Measurements from ENCODE around the gene PDSS2. TPM values are rescaled to one million over a fixed set of nuclear protein-coding genes. Genes with fewer than 3 reads are reported as not detected.

PDSS2 gene
- total and polyA plus RNA-seq, 7 donors = 9.4 to 18.5 (median 11.1) TPM

DNA sequence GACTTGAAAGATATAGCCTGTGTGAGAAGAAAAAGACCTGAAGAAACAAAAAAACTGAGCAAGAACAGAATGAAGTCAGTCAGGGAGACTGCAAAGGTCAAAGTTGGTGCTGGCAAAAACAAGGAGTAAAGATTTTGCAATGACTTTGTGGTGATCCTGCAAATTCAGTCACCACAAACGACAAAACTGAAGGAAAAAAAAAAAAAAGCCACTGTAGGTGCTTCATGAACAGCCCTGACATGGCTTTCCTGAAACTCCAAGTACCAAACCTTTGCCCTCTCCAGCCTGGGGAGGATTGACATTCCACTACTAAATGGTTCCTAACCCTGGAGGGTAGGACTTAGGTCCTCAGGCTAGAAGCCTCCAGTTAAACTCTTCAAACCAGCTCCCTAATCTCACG is 229.3 kb downstream of the PDSS2 start:
- no peak for DNase-seq
- no peaks in the 10 kb centered on the region for H3K27me3 ChIP-seq
- no peak overlapping the region for H3K4me3 ChIP-seq
- 70 to 95% methylated on average over 2 of the region's 2 CpGs for WGBS, 2 donors
- no peaks in the 10 kb centered on the region for H3K4me1 ChIP-seq
- H3K27ac ChIP-seq = no peak overlapping the region
- TF ChIP-seq POLR2AphosphoS5 (IDR thresholded peaks at IDR 0.05) = no peak
- TF ChIP-seq EP300 (IDR thresholded peaks at IDR 0.05) = no peak
- TF ChIP-seq POLR2A (IDR thresholded peaks at IDR 0.05) = no peak
- TF ChIP-seq, protein P1, sequence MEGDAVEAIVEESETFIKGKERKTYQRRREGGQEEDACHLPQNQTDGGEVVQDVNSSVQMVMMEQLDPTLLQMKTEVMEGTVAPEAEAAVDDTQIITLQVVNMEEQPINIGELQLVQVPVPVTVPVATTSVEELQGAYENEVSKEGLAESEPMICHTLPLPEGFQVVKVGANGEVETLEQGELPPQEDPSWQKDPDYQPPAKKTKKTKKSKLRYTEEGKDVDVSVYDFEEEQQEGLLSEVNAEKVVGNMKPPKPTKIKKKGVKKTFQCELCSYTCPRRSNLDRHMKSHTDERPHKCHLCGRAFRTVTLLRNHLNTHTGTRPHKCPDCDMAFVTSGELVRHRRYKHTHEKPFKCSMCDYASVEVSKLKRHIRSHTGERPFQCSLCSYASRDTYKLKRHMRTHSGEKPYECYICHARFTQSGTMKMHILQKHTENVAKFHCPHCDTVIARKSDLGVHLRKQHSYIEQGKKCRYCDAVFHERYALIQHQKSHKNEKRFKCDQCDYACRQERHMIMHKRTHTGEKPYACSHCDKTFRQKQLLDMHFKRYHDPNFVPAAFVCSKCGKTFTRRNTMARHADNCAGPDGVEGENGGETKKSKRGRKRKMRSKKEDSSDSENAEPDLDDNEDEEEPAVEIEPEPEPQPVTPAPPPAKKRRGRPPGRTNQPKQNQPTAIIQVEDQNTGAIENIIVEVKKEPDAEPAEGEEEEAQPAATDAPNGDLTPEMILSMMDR (IDR thresholded peaks at IDR 0.05) = no peak
- H3K36me3 ChIP-seq = no peaks in the 10 kb centered on the region
- no peaks in the 10 kb centered on the region for H3K9me3 ChIP-seq
- intact Hi-C loops (cut with DNase I) = no loop called here

DNA sequence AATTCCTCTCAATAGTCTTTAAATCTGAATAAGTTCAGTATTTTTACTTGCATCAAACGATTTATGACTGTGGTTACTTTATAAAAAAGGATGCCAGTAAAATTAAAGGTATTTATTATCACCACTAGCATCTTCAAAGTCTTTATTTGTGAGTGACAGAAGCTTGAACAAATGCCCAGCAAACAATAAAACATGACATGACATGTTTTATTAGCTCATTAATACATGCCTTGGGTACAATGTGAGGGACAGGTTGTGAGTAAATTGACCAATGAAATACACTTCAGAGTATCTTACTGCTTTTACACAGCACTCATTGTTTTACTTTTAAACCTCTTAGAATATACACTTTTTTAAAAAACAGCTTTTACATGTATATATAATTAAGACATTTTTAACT is 230.6 kb downstream of the PDSS2 start:
- DNase-seq = no peak
- no peak overlapping the region for H3K4me3 ChIP-seq
- no peak for TF ChIP-seq POLR2AphosphoS5 (IDR thresholded peaks at IDR 0.05)
- TF ChIP-seq, protein P1 (IDR thresholded peaks at IDR 0.05) = no peak
- TF ChIP-seq EP300 (IDR thresholded peaks at IDR 0.05) = no peak
- H3K4me1 ChIP-seq = no peaks in the 10 kb centered on the region
- intact Hi-C loops (cut with DNase I) = no loop called here
- no peaks in the 10 kb centered on the region for H3K27me3 ChIP-seq
- no peaks in the 10 kb centered on the region for H3K9me3 ChIP-seq
- H3K36me3 ChIP-seq = no peaks in the 10 kb centered on the region
- no peak overlapping the region for H3K27ac ChIP-seq
- 90 to 91% methylated on average over 1 of the region's 1 CpG for WGBS, 2 donors

DNA sequence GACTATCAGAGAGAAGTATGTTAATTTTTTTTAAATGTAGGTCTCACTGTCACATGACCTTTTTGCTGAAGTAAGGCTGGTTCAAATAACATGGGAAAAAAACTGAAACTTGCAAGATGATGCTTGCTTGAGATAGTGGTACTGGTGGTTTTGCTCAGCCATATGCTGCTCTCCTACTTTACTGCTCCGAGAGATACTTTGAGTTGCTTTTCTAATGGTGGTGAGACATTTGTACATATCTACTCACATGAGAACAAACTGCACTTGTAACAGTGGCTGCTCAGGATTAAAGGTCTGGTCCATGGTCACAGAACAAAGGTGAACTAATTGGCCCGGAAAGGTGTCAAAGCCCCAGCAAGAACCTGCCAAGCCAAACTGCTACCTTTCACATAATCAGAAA is 237.8 kb downstream of the PDSS2 start:
- 88 to 92% methylated on average over 2 of the region's 2 CpGs for WGBS, 2 donors
- Histone ChIP-seq H3K9me3 (no peaks in the 10 kb centered on the region), H3K4me3 (no peak overlapping the region), H3K27ac (no peak overlapping the region), H3K36me3 (no peaks in the 10 kb centered on the region), H3K27me3 (no peaks in the 10 kb centered on the region), H3K4me1 (peaks cover 0 to 2% (median 0%) of the 10 kb centered on the region in 4 donors)
- intact Hi-C loops (cut with DNase I) = no loop called here
- no peak for DNase-seq
- TF ChIP-seq POLR2AphosphoS5 (IDR thresholded peaks at IDR 0.05) (no peak), POLR2A (IDR thresholded peaks at IDR 0.05) (no peak), EP300 (IDR thresholded peaks at IDR 0.05) (no peak)
- TF ChIP-seq, protein P1 (IDR thresholded peaks at IDR 0.05) = no peak

DNA sequence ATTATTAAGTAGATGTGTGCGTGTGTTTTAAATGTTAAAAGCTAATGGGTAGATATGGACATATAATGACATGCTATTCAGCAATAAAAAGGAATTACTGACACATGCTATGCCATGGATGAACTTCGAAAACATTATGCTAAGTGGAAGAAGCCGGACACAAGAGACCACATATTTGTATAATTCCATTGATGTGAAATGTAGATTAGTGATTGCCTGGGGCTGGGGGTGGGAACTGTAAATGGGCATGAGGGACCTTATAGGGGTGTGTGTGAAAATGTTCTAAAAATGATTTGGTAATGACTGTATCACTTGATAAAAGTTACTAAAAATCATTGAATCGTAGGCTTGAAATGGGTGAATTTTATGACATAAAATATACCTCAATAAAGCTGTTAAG is 239.5 kb downstream of the PDSS2 start:
- no peaks in the 10 kb centered on the region for H3K9me3 ChIP-seq
- peaks cover 0 to 3% (median 0%) of the 10 kb centered on the region in 4 donors for H3K4me1 ChIP-seq
- H3K27me3 ChIP-seq = no peaks in the 10 kb centered on the region
- H3K27ac ChIP-seq = no peak overlapping the region
- H3K4me3 ChIP-seq = no peak overlapping the region
- H3K36me3 ChIP-seq = no peaks in the 10 kb centered on the region
- no peak for DNase-seq
- no peak for TF ChIP-seq POLR2AphosphoS5 (IDR thresholded peaks at IDR 0.05)
- TF ChIP-seq, protein P1 (IDR thresholded peaks at IDR 0.05) = no peak
- 97% methylated on average over 4 of the region's 4 CpGs for WGBS, 2 donors
- intact Hi-C loops (cut with DNase I) = no loop called here

DNA sequence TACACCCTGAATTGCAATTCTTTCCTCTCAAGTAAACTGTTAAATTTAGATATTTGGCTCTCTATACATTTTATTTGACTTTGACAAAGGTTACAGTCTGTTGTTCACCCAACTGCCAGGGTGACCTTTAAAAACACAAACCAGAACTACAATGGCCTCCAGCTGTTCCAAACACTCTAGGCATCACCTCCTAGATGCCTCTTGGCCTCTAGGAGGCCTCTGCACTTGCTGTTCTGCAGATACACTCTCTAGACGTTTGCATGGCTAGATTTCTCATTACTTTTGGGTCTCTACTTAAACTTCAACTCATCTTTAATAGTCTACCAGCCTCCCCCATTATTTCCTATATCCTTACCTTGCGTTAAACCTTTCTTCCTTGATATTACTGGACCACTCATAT is 241.2 kb downstream of the PDSS2 start:
- H3K27me3 ChIP-seq = no peaks in the 10 kb centered on the region
- H3K36me3 ChIP-seq = no peaks in the 10 kb centered on the region
- DNase-seq = no peak
- intact Hi-C loops (cut with DNase I) = no loop called here
- H3K27ac ChIP-seq = no peak overlapping the region
- TF ChIP-seq POLR2A (IDR thresholded peaks at IDR 0.05) = no peak
- TF ChIP-seq, protein P1 (IDR thresholded peaks at IDR 0.05) = no peak
- TF ChIP-seq POLR2AphosphoS5 (IDR thresholded peaks at IDR 0.05) = no peak
- no peak for TF ChIP-seq EP300 (IDR thresholded peaks at IDR 0.05)
- 49 to 68% methylated on average over 2 of the region's 2 CpGs for WGBS, 2 donors
- no peaks in the 10 kb centered on the region for H3K9me3 ChIP-seq
- no peak overlapping the region for H3K4me3 ChIP-seq
- H3K4me1 ChIP-seq = peaks cover 0 to 3% (median 0%) of the 10 kb centered on the region in 4 donors
